ENCODE results near the gene ANO6.
"Not testable (repeated sequence)": the region's sequence is repeated elsewhere in the genome, so short reads cannot be mapped to it uniquely, and the experiment has no call there.

Gene ANO6

DNA sequence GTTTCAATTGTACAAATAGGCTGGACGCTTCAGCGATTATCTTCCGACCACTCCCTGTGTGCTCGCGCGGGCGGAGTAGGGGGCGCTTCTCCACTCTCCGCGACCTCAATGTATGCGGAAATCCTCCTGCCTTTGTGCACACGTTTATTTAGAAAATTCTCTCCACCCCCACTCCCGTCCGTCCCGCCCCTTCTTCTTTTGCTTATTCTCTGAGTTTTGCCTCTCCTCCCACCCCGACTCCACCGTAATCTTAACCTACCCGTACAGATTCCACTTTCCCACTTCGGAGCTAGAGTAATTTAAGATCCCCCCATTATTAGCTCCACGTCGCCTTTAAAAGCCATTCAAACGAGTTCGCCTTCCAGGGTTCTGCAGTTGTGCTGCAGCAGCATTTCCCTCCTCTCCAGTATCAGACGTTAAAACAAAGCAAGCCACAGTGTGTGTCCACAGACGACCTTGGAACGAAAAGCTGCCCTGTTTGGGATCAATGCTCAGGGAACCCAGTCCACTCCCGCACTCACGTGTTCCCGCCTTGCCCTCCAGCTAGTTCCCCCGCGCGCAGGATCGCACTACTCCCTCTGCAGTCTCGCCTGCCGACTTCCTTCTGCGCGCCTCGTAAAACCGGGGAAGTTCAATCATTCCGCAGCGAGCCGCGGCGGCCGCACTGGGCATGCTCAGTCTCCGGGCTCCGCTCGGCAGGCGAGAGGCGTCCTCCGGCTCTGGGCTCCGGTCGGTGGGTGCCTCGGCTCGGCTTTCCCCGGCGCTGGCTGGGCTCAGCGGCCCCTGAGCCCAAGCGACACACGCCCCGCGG, at the start of gene ANO6:
ANO6 (plus strand) TSS at position 677 of the 811 bp plus-strand sequence. CDS start 227 bp downstream, outside the sequence.
- peak; percentile 92 for DNase-seq

DNA sequence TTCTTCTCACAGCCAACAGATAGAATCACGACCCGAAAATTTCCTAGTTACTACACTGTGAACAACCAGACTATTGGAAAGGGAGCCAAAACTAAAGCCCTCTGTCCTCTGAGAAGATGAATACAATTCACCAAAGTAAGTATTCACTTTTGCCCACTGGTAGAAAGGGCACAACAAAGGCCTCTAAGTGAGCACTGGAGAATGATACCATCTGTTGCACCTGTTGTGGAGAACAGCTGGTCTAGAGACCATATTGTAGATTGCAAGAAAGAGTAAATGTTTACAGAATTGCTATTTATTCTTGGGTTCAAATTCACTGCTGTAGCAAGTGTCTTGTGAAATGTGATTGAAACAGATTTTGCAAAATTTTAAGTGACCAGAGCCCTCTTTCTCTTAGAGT, 46.9 kb upstream of the ANO6 start:
- DNase-seq: no peak

DNA sequence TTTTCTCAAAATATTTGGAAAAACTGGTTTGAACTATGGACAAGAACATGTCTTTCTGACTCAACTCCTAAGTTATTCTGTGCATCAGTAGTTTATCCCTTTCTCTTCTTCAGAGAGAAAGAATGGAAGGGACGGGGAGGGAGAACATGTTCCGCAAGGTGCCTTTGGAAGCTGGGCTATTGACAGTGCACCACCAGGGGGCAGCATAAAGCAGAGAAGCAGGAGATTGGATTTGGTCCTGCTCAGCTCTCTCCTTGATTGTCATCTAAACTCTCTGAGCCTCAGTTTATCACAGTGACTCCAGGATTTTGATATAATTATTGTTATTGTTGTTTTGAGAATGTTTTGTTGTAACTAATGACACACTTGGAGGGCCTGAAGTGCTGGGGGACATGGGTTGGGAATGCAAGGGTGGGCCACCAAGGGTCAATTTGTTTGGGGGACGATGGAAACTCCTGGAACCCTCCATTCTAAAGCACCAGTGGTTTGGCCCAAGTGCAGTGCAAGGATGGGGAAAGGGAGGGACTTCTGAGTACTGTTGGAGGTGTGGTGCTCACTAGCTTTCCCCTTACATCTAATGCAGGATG, 45.3 kb upstream of the ANO6 start:
- DNase-seq: peak; percentile 40

DNA sequence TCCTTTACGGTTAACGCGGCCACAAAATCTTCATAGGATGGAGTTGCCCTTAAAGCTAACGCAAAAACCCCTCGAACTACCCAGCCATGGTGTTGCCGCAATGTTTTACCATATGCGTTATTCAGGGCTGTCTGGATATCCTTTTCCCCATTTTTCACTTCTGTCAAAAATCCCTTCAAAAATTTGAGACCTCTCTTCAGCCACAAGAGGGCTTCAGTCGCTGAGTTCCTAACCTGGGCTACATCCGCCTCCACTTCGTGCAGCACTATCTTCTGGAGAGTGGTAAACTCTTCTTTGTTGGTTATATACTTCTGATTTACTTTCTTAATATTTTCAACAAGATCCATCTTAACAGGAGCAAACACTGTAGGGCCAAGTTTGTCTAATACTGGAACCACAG, 42.6 kb upstream of the ANO6 start:
- DNase-seq: not testable (repeated sequence)

DNA sequence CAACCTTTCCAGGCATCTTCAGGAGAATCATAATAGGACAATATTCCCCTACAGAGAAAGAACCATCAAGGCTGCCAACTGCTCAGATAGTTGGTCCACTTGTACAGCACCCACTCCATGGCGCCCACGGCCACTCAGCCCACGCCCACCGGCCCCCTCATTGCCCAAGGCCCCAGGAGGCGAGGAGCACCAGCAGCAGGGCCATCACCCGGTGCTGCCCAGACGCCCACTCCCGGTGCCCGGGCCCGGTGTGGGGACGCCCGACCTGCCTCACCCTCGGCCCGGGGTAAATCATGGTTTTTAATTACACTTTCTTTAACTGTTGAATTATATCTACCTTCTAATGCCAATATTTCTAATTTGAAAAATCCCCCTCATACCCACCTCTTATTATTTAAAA, 41.3 kb upstream of the ANO6 start:
- DNase-seq: no peak

GRCh38 chr12:45178771-45179170, 37.1 kb upstream of the ANO6 start:
- DNase-seq: no peak

- DNase-seq: no peak
These were observed 33.4 kb upstream of the ANO6 start for GRCh38 chr12:45182511-45182910.

- DNase-seq: peak; percentile 7
These were observed 32.6 kb upstream of the ANO6 start for GRCh38 chr12:45183246-45183645.

- no peak for DNase-seq
These were observed 31.5 kb upstream of the ANO6 start for GRCh38 chr12:45184147-45184963.

- DNase-seq: no peak
These were observed 29.1 kb upstream of the ANO6 start for GRCh38 chr12:45186762-45187161.

- DNase-seq: no peak
These were observed 26.0 kb upstream of the ANO6 start for GRCh38 chr12:45189766-45190403.

GRCh38 chr12:45191239-45191638, 24.7 kb upstream of the ANO6 start:
- peak; percentile 60 for DNase-seq

- no peak for DNase-seq
These were observed 23.2 kb upstream of the ANO6 start for GRCh38 chr12:45192707-45193106.

- DNase-seq: peak; percentile 42
These were observed 15.3 kb upstream of the ANO6 start for GRCh38 chr12:45200491-45201043.

DNA sequence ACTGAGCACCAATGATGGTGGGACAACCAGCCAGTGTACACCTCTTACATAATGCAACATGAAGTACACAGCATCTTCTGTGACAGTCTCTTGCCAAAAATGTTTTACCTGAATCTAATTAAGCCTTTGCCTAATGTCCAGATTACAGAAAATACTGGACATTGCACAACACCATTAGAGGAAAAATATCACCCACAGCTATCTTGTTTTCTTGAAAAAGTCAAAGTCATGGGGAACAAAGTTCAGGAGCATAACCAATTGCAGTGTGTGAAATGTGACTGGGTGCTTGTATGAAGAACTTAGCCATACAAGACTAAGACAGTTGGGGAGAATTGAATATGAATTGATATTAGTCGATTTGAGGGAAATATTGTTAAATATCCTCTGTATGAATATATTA, 12.1 kb upstream of the ANO6 start:
- DNase-seq: no peak

- DNase-seq: no peak
These were observed 11.1 kb upstream of the ANO6 start for GRCh38 chr12:45204757-45205156.

- DNase-seq: no peak
These were observed 10.6 kb upstream of the ANO6 start for GRCh38 chr12:45205165-45205825.

- DNase-seq: peak; percentile 85
These were observed 7.0 kb upstream of the ANO6 start for GRCh38 chr12:45208604-45209487.

- no peak for DNase-seq
These were observed 6.1 kb upstream of the ANO6 start for GRCh38 chr12:45209784-45210183.

- DNase-seq: no peak
These were observed 3.8 kb upstream of the ANO6 start for GRCh38 chr12:45212064-45212463.

GRCh38 chr12:45213107-45213506, 2.8 kb upstream of the ANO6 start:
- no peak for DNase-seq

Measured in HCEC 1CT (cell line).